NCI-H524 (cell line): ENCODE results near the gene SH3TC1.

ENCODE experiments used
- DNase-seq, 2 experiments: peaks; one replicate each; lab custom pipeline; 2025; lab: John Stamatoyannopoulos, UW

Gene SH3TC1

GRCh38 chr4:8198206-8198905 lies 734 bp upstream of the SH3TC1 start:
- DNase-seq: no peak

DNA sequence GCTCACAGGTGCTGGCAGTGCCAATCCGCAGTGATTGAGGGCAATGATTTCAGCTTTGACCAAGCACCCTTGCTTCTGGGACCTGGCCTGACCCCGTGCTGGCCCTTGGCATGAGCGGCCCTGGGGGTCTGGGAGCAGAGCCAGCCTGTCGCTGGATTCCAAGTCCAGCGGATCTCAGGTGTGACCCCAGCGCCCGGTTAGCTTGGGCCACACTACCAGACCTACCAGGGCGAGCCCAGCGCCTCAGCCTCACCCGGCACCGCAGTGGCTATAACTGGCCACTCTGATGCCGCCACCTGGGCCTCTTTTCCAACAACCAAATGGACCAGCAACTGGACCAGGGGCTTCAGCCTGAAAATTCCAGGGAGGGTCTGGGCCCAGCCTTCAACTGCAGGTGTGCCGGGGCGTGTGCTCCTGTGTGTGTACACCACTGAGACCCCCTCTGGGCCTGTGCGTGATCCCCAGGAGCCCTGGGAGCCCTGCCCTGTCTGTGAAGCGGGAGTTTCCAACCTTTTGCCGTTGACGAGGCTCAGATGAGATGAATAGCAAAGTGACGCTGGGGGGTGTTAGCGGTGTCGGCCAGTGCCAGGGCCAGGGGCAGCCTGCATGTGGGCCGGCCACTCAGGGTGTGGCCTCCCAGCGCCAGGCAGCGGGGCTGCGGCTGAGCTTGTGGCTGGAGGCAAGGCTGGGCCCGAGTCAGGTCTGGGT lies 658 bp downstream of the SH3TC1 start:
- DNase-seq: no peak

DNA sequence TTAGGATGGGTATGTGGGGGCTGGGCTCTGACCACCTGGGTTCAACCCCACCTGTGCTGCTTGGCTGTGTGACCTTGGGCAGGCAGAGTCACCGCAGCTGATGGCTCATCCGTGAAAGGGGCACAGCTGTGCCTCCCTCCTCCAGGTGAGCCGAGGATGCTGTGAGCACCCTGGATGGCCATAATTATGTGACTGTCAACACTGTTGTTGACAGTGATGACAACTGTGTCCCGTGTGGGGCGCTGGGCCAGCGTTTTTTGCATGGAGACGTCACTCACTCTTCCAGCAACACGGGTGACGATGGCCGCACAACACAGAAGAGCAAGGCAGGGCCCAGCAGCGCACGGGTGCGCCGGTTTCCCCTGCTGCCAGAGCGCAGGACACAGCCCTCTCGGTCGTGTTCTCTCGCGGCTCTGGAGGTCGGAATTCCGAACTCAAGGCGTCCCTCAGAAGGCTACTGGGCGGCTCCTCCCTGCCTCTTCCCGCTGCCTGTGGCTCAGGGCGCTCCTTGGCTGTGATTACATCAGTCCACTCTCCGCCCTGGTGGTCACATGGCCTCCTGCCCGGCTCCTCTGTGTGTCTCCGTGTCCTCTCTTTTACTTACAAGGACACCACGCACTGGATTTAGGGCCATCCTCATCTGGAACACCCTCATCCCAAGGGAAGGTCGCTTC lies 1.3 kb downstream of the SH3TC1 start:
- no peak for DNase-seq

DNA sequence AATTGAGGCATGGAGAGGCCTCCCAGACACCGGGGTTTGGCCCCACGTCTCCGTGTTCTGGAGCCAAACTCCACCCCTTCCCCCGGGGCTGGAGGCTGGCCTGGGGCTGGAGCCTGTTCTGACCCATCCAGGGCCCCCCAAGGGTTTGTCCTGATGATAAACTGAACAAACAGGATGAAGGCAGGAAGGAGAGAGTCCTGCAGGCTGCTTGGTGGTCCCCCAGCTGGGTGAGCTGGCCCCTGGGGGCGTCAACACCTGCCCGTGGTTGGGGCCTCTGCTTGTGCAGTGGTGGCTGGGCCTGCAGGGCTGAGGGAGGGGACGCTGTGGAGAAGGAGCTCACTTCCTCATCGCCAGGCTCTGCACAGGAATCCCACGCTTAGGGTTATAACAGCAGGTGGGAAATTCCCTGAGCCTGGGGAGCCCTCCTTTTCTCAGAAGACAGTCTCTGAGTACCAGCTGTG lies 2.3 kb downstream of the SH3TC1 start:
- DNase-seq: no peak

- DNase-seq: no peak
These were observed 3.3 kb downstream of the SH3TC1 start for GRCh38 chr4:8202108-8203051.

DNA sequence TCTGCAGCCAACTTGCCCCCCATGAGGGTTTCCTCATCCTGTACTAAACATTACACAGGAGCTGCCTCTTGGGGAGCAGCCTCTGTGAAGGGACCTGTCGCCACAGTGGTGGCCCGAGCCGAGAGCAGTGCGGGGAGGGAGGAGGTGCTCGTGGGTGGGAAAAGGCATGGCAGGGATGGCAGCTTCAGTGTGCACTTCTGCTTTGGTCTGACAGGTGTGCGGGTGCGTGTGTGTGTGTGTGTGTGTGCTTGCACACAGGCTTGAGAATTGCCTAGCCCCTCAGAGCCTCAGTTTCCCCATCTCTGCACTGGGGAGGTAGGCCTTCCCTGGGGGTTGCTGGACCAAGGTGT lies 3.9 kb downstream of the SH3TC1 start:
- no peak for DNase-seq

GRCh38 chr4:8203817-8204216 lies 4.7 kb downstream of the SH3TC1 start:
- DNase-seq: no peak

DNA sequence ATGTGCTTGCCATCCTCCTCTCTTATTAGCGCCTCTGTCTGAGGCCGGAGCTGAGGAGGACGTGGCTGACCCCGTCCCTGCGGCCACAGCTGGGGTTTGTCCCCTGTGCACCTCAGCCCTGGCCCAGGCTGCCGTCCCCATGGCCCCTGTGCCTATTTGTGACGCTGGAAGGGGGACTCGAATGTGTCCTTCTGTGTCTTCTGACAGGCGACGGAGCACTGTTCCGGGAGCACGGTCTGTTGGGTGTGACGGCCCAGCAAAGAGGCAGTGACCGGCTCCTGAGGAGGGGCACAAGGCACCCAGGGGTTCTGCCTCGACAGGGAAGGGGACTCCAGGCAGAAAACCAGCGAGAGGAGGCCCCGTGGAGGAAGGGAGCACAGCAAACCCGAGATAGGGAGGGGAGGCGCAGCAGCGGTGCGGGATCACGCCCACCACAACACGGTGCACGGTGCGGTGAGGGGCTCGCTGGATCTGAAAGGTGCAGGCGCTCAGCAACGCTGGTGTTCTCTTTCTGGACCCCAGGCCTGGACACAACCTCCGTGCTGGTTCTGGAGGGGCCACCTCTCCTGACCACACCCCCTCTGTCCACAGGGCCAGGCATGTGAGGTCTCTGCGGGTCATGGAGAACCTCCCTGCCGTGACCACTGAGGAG lies 5.6 kb downstream of the SH3TC1 start:
- DNase-seq: no peak

- DNase-seq: no peak
These were observed 6.2 kb downstream of the SH3TC1 start for GRCh38 chr4:8205241-8205707.

- no peak for DNase-seq
These were observed 6.9 kb downstream of the SH3TC1 start for GRCh38 chr4:8205749-8206611.

DNA sequence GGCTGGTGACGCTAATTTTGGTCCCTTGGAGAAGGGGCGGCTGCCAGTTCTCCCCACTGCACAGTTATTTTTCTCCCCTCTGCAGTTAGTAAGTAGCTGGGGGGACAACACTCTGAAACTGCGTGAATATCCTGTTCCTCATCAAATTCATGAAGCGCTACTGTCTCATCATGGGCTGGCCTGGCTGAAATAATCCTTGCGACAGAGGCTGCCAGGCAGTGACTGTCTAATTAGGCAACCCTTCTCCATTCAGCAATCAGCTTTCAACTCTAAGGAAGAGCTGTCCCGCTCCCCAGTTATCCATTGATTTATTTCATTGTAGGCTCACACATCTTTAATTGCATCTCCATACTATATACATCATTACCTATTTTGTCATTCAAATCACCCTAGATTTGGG lies 8.2 kb downstream of the SH3TC1 start:
- DNase-seq: no peak

DNA sequence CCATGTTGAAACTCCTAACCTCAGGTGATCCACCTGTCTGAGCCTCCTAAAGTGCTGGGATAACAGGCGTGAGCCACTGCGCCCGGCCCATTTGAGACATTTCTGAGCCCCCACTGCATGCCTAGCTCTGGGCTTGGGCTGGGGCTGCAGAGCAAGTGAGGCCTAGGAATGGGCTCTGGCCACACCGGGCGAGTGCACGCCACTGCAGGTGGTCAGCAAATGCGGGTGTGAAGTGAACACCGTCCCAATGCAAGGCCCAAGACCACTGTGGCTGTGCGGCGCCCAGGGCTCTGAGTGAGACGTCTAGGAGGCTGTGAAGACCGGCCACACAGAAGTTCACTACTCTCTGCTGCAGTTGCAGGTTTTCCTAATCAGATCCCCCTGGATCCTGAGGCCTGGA lies 9.5 kb downstream of the SH3TC1 start:
- no peak for DNase-seq

- no peak for DNase-seq
These were observed 10.2 kb downstream of the SH3TC1 start for GRCh38 chr4:8209181-8209874.

- DNase-seq: no peak
These were observed 10.9 kb downstream of the SH3TC1 start for GRCh38 chr4:8210010-8210409.

- DNase-seq: no peak
These were observed 11.5 kb downstream of the SH3TC1 start for GRCh38 chr4:8210616-8211015.

DNA sequence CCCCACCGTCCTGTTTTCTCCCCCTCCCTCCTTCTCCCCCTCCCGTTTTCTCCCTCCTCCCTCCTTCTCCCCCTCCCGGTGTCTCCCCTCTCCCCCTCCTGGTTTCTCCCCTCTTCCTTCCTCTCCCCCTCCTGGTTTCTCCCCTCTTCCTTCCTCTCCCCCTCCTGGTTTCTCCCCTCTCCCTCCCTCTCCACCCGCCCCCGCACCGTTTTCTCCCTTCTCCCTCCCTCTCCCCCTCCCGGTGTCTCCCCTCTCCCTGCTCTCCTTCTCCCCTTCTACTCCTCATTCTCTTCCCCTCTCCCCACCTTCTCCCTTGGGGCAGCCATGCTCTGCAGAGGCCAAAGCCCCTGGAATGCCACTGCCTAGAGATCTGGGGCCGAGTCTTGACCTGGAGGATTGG lies 12.2 kb downstream of the SH3TC1 start:
- DNase-seq: no peak

DNA sequence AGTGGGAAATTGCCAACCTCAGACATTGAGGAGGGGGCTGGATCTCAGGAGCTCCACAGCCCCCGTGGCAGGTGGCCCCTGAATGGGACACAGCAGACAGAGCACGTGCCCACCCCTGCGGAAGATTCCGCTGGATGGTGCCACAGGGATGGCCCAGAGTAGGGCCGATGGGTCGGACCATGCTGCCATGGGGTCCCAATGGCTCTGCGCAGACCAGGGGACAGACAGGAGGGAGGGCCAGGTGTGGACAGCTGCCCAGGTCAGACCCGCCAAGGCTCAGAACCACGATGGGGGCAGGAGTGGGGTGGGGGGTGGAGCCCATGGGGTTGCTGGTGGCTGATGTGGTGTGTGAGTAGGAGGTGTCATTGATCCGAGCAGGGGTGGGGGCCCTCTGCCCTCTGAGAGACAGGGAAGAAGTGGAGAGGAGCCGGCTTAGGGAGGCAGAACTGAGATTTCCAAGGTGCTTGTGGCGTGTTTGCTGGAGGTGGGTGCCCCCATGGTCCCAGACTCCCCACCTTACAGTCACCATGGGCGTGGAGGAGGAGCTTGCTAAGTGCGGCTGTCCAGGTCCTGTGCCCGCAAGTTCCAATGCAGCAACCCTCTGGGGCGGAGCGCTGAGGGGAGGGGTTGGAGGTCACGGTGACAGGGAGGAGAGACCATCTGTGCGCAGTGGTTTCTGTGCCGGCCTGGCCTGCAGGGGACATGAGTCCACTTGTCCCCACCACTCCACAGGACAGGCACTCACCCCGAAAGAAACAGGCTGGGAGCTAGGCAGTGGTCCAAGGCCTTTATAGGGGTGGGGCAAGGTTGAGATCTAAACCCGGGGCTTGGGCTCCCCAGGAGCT lies 12.9 kb downstream of the SH3TC1 start:
- no peak for DNase-seq

GRCh38 chr4:8212622-8213021 lies 13.5 kb downstream of the SH3TC1 start:
- DNase-seq: no peak

DNA sequence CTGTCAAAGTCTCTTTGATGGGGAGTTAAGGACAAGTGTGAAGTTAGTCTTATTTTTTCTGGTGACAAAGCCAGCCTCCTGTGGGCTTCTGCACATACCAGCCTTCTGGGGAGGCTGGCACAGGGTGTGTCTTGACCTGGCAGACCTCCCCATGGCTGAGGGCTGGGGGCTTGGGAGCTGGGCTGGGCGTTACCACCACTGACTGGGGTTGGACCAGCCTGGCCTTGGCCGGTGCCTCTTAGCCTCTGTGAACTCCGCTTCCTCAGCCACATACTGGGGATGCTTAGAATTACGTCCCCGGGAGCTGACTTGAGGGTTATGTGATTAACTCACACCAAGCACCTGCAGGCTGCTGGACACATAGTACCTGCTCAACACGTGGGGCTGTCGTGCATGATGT lies 14.0 kb downstream of the SH3TC1 start:
- DNase-seq: no peak
